HepG2 (cell line): ENCODE results near the gene TOP2A. TPM values are rescaled to one million over a fixed set of nuclear protein-coding genes. Genes with fewer than 3 reads are reported as not detected.
A peak's percentile ranks its signal among the peaks of the same experiment; 100 is the strongest.

Experiments
- DMAP1 ChIP-seq: IDR thresholded peaks from 2 replicates; pipeline ENCODE4 v1.6.1; 2016
- FOXA1 ChIP-seq, 2 experiments: fragments of 450-650 bp in 1 of 2; sonication (generic) in 1 of 2; formaldehyde crosslinking in 1 of 2; IDR thresholded peaks; 2 replicates each; pipeline versions ENCODE4 v1.4.0 to v1.6.1; 2016 to 2020; ENCODE audit warnings: missing genetic modification reagents in 1 of 2
- FOXA3 ChIP-seq: IDR thresholded peaks from 2 replicates; pipeline ENCODE4 v1.6.1; 2016; ENCODE audit warnings: missing genetic modification reagents, missing compliant biosample characterization
- GABPB1 ChIP-seq: IDR thresholded peaks from 2 replicates; pipeline ENCODE4 v1.6.1; 2016; ENCODE audit warnings: mild to moderate bottlenecking, missing genetic modification reagents, moderate library complexity, missing compliant biosample characterization
- GTF3A ChIP-seq: sonication (generic); formaldehyde crosslinking; conservative IDR thresholded peaks from 2 replicates; pipeline ENCODE4 v1.4.0; 2020; ENCODE audit warnings: mild to moderate bottlenecking, missing genetic modification reagents
- KLF16 ChIP-seq, 2 experiments: sonication (generic) in 1 of 2; formaldehyde crosslinking in 1 of 2; IDR thresholded peaks; 2 replicates each; pipeline versions ENCODE4 v1.6.1 to v1.8.0; 2016 to 2023; ENCODE audit warnings: missing genetic modification reagents in 2 of 2, missing compliant biosample characterization in 1 of 2
- MAFK ChIP-seq, 2 experiments: IDR thresholded peaks in 1 of 2; conservative IDR thresholded peaks in 1 of 2; 2 replicates each; pipeline ENCODE4 v1.6.1; 2011; ENCODE audit warnings: improper control_type of control experiment in 2 of 2, low read length in 2 of 2
- MLLT10 ChIP-seq: sonication (generic); formaldehyde crosslinking; IDR thresholded peaks from 2 replicates; pipeline ENCODE4 v1.4.0; 2020; ENCODE audit warnings: missing genetic modification reagents
- SALL2 ChIP-seq: sonication (generic); formaldehyde crosslinking; IDR thresholded peaks from 2 replicates; pipeline ENCODE4 v1.8.1; 2023; ENCODE audit warnings: mild to moderate bottlenecking, missing genetic modification reagents, inconsistent platforms
- SP4 ChIP-seq: sonication (generic); formaldehyde crosslinking; IDR thresholded peaks from 2 replicates; pipeline ENCODE4 v1.8.1; 2023; ENCODE audit warnings: mild to moderate bottlenecking, missing genetic modification reagents
- TCF7L2 ChIP-seq: IDR thresholded peaks from 2 replicates; pipeline ENCODE4 v1.6.1; 2011; ENCODE audit warnings: mild to moderate bottlenecking, low read depth, low read length, moderate library complexity
- XRCC5 ChIP-seq: fragments of 200-400 bp; formaldehyde crosslinking; optimal IDR thresholded peaks from 2 replicates; pipeline ENCODE3; 2017; ENCODE audit warnings: mild to moderate bottlenecking, low read length
- ZNF251 ChIP-seq: sonication (generic); formaldehyde crosslinking; IDR thresholded peaks from 2 replicates; pipeline ENCODE4 v1.9.0; 2021; ENCODE audit warnings: mild to moderate bottlenecking, missing genetic modification reagents
- ZNF546 ChIP-seq: sonication (generic); formaldehyde crosslinking; conservative IDR thresholded peaks from 2 replicates; pipeline ENCODE4 v1.8.1; 2023; ENCODE audit warnings: mild to moderate bottlenecking, missing genetic modification reagents
- ZNF552 ChIP-seq: sonication (generic); formaldehyde crosslinking; IDR thresholded peaks from 2 replicates; pipeline ENCODE4 v1.9.0; 2022; ENCODE audit warnings: missing genetic modification reagents, mild to moderate bottlenecking, borderline replicate concordance
- ZNF598 ChIP-seq: sonication (generic); formaldehyde crosslinking; IDR thresholded peaks from 2 replicates; pipeline ENCODE4 v1.5.1; 2020; ENCODE audit warnings: mild to moderate bottlenecking, missing genetic modification reagents, borderline replicate concordance
- ZNF703 ChIP-seq: sonication (generic); formaldehyde crosslinking; IDR thresholded peaks from 2 replicates; pipeline ENCODE4 v1.5.1; 2020; ENCODE audit warnings: missing genetic modification reagents, mild to moderate bottlenecking, moderate library complexity, borderline replicate concordance
- ZNF720 ChIP-seq: sonication (generic); formaldehyde crosslinking; IDR thresholded peaks from 2 replicates; pipeline ENCODE4 v1.4.0; 2020; ENCODE audit warnings: missing genetic modification reagents
- polyA plus RNA-seq, 8 experiments: library from polyadenylated mRNA; depleted of rRNA in 3 of 8; stranded (reverse) in 7 of 8; unstranded in 1 of 8; fragments of >200 nt; fragmentation: Illumina TruSeq in 4 of 8; extraction: Trizol in 4 of 8; gene quantifications; 2 replicates each; pipeline versions ENCODE4 v1.2.1 to v1.2.3, GENCODE V29; 2011 to 2016; ENCODE audit warnings: low read depth in 4 of 8, missing spikeins in 1 of 8, mixed read lengths in 1 of 8; ENCODE audit not compliant: insufficient read depth in 1 of 8
- total RNA-seq, 5 experiments: library from RNA; depleted of rRNA; stranded (reverse); fragments of >200 nt; fragmentation: Illumina TruSeq; extraction: Trizol; gene quantifications; 2 replicates each; pipeline ENCODE4 v1.2.3, GENCODE V29; 2016; ENCODE audit warnings: low read depth in 1 of 5
- TF ChIP-seq, protein P1 (sequence below): IDR thresholded peaks from 2 replicates; pipeline ENCODE4 v1.6.1; 2016; ENCODE audit warnings: missing biosample characterization, missing genetic modification reagents, low read depth
- TF ChIP-seq, protein P2 (sequence below): IDR thresholded peaks from 2 replicates; pipeline ENCODE4 v1.6.1; 2016; ENCODE audit warnings: missing compliant biosample characterization, missing genetic modification reagents, borderline replicate concordance
- TF ChIP-seq, protein P3 (sequence below): sonication (generic); formaldehyde crosslinking; IDR thresholded peaks from 2 replicates; pipeline ENCODE4 v1.9.0; 2021; ENCODE audit warnings: missing genetic modification reagents, mild to moderate bottlenecking, borderline replicate concordance

Gene TOP2A
- total and polyA plus RNA-seq, 2 of the 13 experiments (the other 11 are each of a cell fraction or from before 2014, with no cell fraction given), result 108 to 327 TPM

DNA sequence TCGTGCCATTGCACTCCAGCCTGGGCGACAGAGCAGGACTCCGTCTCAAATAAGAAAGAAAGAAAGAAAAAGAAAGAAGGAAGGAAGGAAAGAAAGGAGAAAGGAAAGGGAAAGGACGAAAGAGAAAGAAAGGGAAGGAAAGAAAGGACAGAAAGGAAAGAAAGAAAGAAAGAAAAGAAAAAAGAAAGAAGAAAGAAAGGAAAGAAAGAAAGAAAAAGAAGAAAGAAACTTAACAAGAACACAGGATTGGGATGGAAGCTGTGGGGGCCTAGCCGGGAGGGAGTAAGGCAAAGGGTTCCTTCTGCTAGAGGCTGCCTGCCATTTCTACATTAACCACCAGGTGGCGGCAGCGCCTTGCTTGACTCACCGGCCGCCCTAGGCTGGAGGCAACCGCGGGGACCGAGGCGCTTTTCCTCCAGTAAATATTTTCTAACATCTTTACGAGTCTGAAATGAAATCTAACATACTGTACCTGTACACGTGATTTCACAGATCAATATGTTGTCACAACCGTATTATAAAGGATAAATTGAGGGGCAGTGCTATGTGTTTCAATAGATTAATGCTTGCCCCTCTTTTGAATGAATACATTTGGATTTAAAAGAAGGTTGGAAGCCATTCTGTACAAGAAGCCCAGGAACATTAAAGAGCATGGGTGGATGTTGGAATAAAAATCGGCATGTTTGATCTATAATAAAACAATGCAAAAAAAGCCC is 59.2 kb downstream of the TOP2A start (continued):
- TF ChIP-seq FOXA1 (IDR thresholded peaks at IDR 0.05), result no peak
- no peak for TF ChIP-seq FOXA1 (CRISPR knock-in tag; IDR thresholded peaks at IDR 0.05)
- TF ChIP-seq, protein P1, sequence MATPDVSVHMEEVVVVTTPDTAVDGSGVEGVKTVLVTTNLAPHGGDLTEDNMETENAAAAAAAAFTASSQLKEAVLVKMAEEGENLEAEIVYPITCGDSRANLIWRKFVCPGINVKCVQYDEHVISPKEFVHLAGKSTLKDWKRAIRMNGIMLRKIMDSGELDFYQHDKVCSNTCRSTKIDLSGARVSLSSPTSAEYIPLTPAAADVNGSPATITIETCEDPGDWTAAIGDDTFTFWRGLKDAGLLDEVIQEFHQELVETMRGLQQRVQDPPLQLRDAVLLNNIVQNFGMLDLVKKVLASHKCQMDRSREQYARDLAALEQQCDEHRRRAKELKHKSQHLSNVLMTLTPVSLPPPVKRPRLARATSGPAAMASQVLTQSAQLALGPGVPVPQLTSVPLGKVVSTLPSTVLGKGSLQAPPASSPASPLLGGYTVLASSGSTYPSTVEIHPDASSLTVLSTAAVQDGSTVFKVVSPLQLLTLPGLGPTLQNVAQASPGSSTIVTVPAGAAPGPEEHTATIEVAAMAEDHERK (CRISPR knock-in tag), result no peak
- no peak for TF ChIP-seq ZNF598 (CRISPR knock-in tag)
- no peak for TF ChIP-seq DMAP1 (CRISPR knock-in tag)
- TF ChIP-seq, protein P2, sequence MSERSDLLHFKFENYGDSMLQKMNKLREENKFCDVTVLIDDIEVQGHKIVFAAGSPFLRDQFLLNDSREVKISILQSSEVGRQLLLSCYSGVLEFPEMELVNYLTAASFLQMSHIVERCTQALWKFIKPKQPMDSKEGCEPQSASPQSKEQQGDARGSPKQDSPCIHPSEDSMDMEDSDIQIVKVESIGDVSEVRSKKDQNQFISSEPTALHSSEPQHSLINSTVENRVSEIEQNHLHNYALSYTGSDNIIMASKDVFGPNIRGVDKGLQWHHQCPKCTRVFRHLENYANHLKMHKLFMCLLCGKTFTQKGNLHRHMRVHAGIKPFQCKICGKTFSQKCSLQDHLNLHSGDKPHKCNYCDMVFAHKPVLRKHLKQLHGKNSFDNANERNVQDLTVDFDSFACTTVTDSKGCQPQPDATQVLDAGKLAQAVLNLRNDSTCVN (CRISPR knock-in tag), result no peak
- 0 out of 4 replicates have a peak, but pooled peaks of 1 of the 2 experiments have one; percentile 54 for TF ChIP-seq KLF16 (CRISPR knock-in tag; IDR thresholded peaks at IDR 0.05)
- no peak for TF ChIP-seq FOXA3
- no peak for TF ChIP-seq SALL2
- no peak for TF ChIP-seq GTF3A (CRISPR knock-in tag)
- TF ChIP-seq MAFK (conservative IDR thresholded peaks at IDR 0.05 in 1 of 2, IDR thresholded peaks at IDR 0.05 in 1 of 2; ENCODE audit: low read length in 2 of 2), result no peak
- TF ChIP-seq SP4 (CRISPR knock-in tag), result no peak
- TF ChIP-seq ZNF552 (CRISPR knock-in tag), result no peak
- no peak for TF ChIP-seq ZNF703 (CRISPR knock-in tag)
- TF ChIP-seq, protein P3, sequence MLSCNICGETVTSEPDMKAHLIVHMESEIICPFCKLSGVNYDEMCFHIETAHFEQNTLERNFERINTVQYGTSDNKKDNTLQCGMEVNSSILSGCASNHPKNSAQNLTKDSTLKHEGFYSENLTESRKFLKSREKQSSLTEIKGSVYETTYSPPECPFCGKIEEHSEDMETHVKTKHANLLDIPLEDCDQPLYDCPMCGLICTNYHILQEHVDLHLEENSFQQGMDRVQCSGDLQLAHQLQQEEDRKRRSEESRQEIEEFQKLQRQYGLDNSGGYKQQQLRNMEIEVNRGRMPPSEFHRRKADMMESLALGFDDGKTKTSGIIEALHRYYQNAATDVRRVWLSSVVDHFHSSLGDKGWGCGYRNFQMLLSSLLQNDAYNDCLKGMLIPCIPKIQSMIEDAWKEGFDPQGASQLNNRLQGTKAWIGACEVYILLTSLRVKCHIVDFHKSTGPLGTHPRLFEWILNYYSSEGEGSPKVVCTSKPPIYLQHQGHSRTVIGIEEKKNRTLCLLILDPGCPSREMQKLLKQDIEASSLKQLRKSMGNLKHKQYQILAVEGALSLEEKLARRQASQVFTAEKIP (CRISPR knock-in tag), result no peak
- TF ChIP-seq MLLT10, result no peak
- no peak for TF ChIP-seq TCF7L2
- no peak for TF ChIP-seq ZNF720 (CRISPR knock-in tag)
- TF ChIP-seq GABPB1 (CRISPR knock-in tag), result 0 out of 2 replicates have a peak, but pooled peaks have one; percentile 28
- TF ChIP-seq ZNF546 (CRISPR knock-in tag), result no peak
- peak; percentile 88 for TF ChIP-seq XRCC5
- no peak for TF ChIP-seq ZNF251 (CRISPR knock-in tag)
